ENCODE results near the gene HJURP.

The HJURP gene

DNA sequence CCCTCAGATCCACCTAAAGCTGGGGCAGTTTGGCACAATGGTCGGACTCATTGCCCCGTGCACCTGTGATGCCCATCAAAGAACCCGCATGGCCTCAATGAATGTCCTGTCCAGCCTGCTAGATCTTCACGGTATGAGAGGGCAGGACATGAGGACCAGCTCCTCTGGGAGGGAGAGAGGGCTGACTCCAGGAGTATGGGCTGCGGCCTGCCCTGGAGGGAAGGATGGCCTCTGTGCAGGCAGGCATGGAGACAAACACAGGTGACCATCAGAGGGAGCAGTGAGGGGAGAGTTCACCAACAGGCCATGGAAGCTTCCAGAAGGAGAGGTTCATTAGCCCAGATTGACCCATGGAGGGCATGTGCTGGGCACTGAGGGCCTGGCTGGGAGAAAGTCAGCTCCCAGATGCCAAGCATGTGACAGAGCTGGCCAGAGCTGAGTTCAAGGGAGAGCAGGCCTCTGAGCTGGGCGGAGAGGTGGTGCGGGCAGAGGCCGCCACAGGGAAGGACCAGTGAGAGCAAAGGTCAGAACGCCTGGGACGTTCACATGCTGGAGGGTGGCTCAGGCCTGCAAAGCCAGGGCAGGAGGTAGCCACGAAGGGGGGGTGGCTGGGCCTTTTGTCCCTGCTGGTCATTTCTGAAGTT is 36.2 kb downstream of the HJURP start:
- Histone ChIP-seq H3K9me3 (replicated peaks in 1 of 2; ENCODE audit: control insufficient read depth in 2 of 2, insufficient read depth in 1 of 2, low read depth in 1 of 2, low read length in 2 of 2) (no peaks in the 10 kb centered on the region), H3K79me1 (ENCODE audit: low read depth, low read length) (no peaks in the 10 kb centered on the region), H2AK5ac (ENCODE audit: low read depth, low read length) (peak overlapping the region; percentile 76), H2BK15ac (ENCODE audit: low read length) (no peak overlapping the region), H3K27ac (replicated peaks; ENCODE audit: low read length) (no peak overlapping the region), H3K23ac (ENCODE audit: low read depth, low read length, poor library complexity) (peak overlapping the region; percentile 62), H2BK12ac (ENCODE audit: low read length) (no peak overlapping the region), H2BK120ac (ENCODE audit: low read depth, low read length) (no peak overlapping the region), H3K18ac (ENCODE audit: low read length) (peak overlapping the region; percentile 61), H3K9ac (ENCODE audit: low read depth, low read length, poor library complexity) (peak overlapping the region; percentile 10), H3K4ac (ENCODE audit: low read length) (no peak overlapping the region), H4K91ac (ENCODE audit: low read depth, low read length, poor library complexity) (no peak overlapping the region), H2AFZ (ENCODE audit: low read length) (no peak overlapping the region), H2BK5ac (ENCODE audit: low read length) (no peak overlapping the region), H3K27me3 (ENCODE audit: control insufficient read depth in 3 of 3, insufficient read depth in 3 of 3, low read depth in 1 of 3, low read length in 3 of 3) (peaks cover 0 to 3% (median 0%) of the 10 kb centered on the region in 3 experiments), H3K4me2 (ENCODE audit: insufficient read depth, low read length, poor library complexity, severe bottlenecking) (no peak overlapping the region), H3K4me3 (ENCODE audit: low read length in 2 of 2) (no peak overlapping the region), H3K14ac (ENCODE audit: low read length) (no peak overlapping the region), H4K8ac (ENCODE audit: low read depth, low read length) (no peak overlapping the region), H3K36me3 (replicated peaks in 1 of 2; ENCODE audit: control insufficient read depth in 2 of 2, insufficient read depth in 2 of 2, low read length in 2 of 2) (no peaks in the 10 kb centered on the region), H3K4me1 (ENCODE audit: control insufficient read depth in 2 of 2, insufficient read depth in 1 of 2, low read depth in 1 of 2, low read length in 2 of 2) (peaks cover 0 to 2% of the 10 kb centered on the region in 2 donors)
- no peak for DNase-seq (ENCODE audit: low spot score)
- WGBS, 2 donors (ENCODE audit: extremely low coverage in 2 of 2, insufficient read length in 2 of 2, insufficient replicate concordance in 1 of 2): no CpG with 5 or more reads among the region's 11 CpGs

DNA sequence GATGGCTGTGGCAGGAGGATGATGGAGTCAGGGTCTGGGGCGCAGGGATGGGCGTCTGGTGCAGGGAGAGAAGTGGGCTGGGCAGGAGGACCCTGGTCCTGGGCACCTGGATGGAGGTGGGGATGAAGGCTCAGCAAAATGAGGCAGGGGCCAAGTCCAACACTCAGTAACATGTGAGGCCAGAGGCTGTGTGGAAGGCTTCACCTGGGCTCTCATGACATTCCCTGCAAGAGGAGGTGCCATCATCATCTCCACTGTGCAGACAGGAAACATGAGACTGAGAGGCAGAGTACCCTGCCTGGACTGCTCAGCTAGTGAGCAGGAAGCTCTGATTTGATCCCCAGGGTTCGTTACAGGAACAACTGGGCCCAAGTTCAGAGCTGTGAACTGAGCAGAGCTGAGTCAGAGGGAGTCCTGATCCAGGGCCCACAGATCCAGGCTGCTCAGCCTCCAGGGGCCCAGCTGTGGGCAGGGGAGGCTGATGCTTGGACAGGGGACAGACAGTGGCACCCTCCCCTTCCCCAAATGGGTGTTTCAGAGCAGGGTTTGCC is 36.9 kb downstream of the HJURP start:
- H2BK5ac ChIP-seq (ENCODE audit: low read length): no peak overlapping the region
- peak overlapping the region; percentile 31 for H3K9ac ChIP-seq (ENCODE audit: low read depth, low read length, poor library complexity)
- no peak overlapping the region for H4K8ac ChIP-seq (ENCODE audit: low read depth, low read length)
- WGBS, 2 donors (ENCODE audit: extremely low coverage in 2 of 2, insufficient read length in 2 of 2, insufficient replicate concordance in 1 of 2): no CpG with 5 or more reads among the region's 3 CpGs
- H2AK5ac ChIP-seq (ENCODE audit: low read depth, low read length): peak overlapping the region; percentile 76
- H3K14ac ChIP-seq (ENCODE audit: low read length): peak overlapping the region; percentile 3
- no peak overlapping the region for H3K4me2 ChIP-seq (ENCODE audit: insufficient read depth, low read length, poor library complexity, severe bottlenecking)
- H3K27ac ChIP-seq (replicated peaks; ENCODE audit: low read length): no peak overlapping the region
- H3K4me3 ChIP-seq (ENCODE audit: low read length in 2 of 2): no peak overlapping the region
- H2BK12ac ChIP-seq (ENCODE audit: low read length): no peak overlapping the region
- no peak overlapping the region for H4K91ac ChIP-seq (ENCODE audit: low read depth, low read length, poor library complexity)
- H3K9me3 ChIP-seq (replicated peaks in 1 of 2; ENCODE audit: control insufficient read depth in 2 of 2, insufficient read depth in 1 of 2, low read depth in 1 of 2, low read length in 2 of 2): no peaks in the 10 kb centered on the region
- H3K4me1 ChIP-seq (ENCODE audit: control insufficient read depth in 2 of 2, insufficient read depth in 1 of 2, low read depth in 1 of 2, low read length in 2 of 2): peaks cover 0 to 2% of the 10 kb centered on the region in 2 donors
- no peak overlapping the region for H2BK15ac ChIP-seq (ENCODE audit: low read length)
- no peaks in the 10 kb centered on the region for H3K79me1 ChIP-seq (ENCODE audit: low read depth, low read length)
- no peak overlapping the region for H3K4ac ChIP-seq (ENCODE audit: low read length)
- peaks cover 0 to 3% (median 0%) of the 10 kb centered on the region in 3 experiments for H3K27me3 ChIP-seq (ENCODE audit: control insufficient read depth in 3 of 3, insufficient read depth in 3 of 3, low read depth in 1 of 3, low read length in 3 of 3)
- DNase-seq (ENCODE audit: low spot score): no peak
- peak overlapping the region; percentile 50 for H3K18ac ChIP-seq (ENCODE audit: low read length)
- H2AFZ ChIP-seq (ENCODE audit: low read length): no peak overlapping the region
- no peaks in the 10 kb centered on the region for H3K36me3 ChIP-seq (replicated peaks in 1 of 2; ENCODE audit: control insufficient read depth in 2 of 2, insufficient read depth in 2 of 2, low read length in 2 of 2)
- no peak overlapping the region for H3K23ac ChIP-seq (ENCODE audit: low read depth, low read length, poor library complexity)
- H2BK120ac ChIP-seq (ENCODE audit: low read depth, low read length): no peak overlapping the region

DNA sequence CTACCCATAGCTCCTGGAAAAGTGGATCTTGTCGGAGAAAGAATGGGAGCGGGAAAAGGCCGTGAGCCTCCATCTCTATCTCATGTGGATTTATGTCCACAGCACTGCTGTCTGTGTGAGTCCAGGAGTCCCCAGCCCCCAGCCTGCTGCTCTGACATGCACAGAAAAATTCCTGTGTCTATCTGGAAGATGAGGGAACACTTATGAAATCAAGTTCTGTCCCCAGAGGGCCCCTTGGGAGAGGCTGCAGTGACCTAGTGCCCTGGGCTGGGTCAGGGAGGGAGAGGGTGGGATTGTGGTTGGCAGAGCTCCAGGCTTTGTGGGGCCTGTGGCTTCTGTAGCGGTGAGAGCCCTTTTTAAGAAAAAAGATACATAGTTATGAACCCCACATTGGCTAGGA is 37.6 kb downstream of the HJURP start:
- Histone ChIP-seq H4K8ac (ENCODE audit: low read depth, low read length) (no peak overlapping the region), H4K91ac (ENCODE audit: low read depth, low read length, poor library complexity) (no peak overlapping the region), H2AK5ac (ENCODE audit: low read depth, low read length) (no peak overlapping the region), H3K27ac (replicated peaks; ENCODE audit: low read length) (no peak overlapping the region), H3K4me3 (ENCODE audit: low read length in 2 of 2) (no peak overlapping the region), H3K18ac (ENCODE audit: low read length) (no peak overlapping the region), H3K4me1 (ENCODE audit: control insufficient read depth in 2 of 2, insufficient read depth in 1 of 2, low read depth in 1 of 2, low read length in 2 of 2) (peaks cover 0 to 2% of the 10 kb centered on the region in 2 donors), H2BK5ac (ENCODE audit: low read length) (no peak overlapping the region), H3K9ac (ENCODE audit: low read depth, low read length, poor library complexity) (no peak overlapping the region), H2BK15ac (ENCODE audit: low read length) (no peak overlapping the region), H3K36me3 (replicated peaks in 1 of 2; ENCODE audit: control insufficient read depth in 2 of 2, insufficient read depth in 2 of 2, low read length in 2 of 2) (no peaks in the 10 kb centered on the region), H2AFZ (ENCODE audit: low read length) (no peak overlapping the region), H3K79me1 (ENCODE audit: low read depth, low read length) (no peaks in the 10 kb centered on the region), H3K23ac (ENCODE audit: low read depth, low read length, poor library complexity) (no peak overlapping the region), H3K4me2 (ENCODE audit: insufficient read depth, low read length, poor library complexity, severe bottlenecking) (no peak overlapping the region), H3K27me3 (ENCODE audit: control insufficient read depth in 3 of 3, insufficient read depth in 3 of 3, low read depth in 1 of 3, low read length in 3 of 3) (peaks cover 0 to 3% (median 0%) of the 10 kb centered on the region in 3 experiments), H3K4ac (ENCODE audit: low read length) (no peak overlapping the region), H3K9me3 (replicated peaks in 1 of 2; ENCODE audit: control insufficient read depth in 2 of 2, insufficient read depth in 1 of 2, low read depth in 1 of 2, low read length in 2 of 2) (no peaks in the 10 kb centered on the region), H2BK12ac (ENCODE audit: low read length) (no peak overlapping the region), H3K14ac (ENCODE audit: low read length) (no peak overlapping the region), H2BK120ac (ENCODE audit: low read depth, low read length) (no peak overlapping the region)
- WGBS, 2 donors (ENCODE audit: extremely low coverage in 2 of 2, insufficient read length in 2 of 2, insufficient replicate concordance in 1 of 2): no CpG with 5 or more reads among the region's 4 CpGs
- DNase-seq (ENCODE audit: low spot score): no peak

DNA sequence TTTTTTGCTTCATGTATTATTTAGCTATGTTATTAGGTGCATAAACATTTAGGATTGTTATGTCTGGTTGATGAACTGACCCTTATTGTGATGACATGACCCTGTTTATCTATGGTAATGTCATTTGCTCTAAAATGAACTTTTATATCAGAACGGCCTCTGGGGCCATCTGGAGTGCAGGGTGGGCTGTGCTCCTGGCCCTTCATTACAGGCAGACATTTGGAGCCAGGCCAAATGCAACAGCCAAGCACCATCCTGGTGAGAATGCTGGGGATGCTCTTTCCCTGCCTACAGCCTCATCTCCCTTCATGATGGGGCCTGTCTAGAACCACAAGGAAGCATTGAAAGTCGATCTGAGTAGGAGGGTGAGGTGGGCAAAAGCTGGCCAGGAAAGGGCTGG is 38.0 kb downstream of the HJURP start:
- no peak for DNase-seq (ENCODE audit: low spot score)
- no CpG with 5 or more reads among the region's 2 CpGs for WGBS, 2 donors (ENCODE audit: extremely low coverage in 2 of 2, insufficient read length in 2 of 2, insufficient replicate concordance in 1 of 2)
- H3K27ac ChIP-seq (replicated peaks; ENCODE audit: low read length): no peak overlapping the region

More for the DNA sequence above, 38.0 kb downstream of the HJURP start:
- H3K27me3 ChIP-seq (ENCODE audit: control insufficient read depth in 3 of 3, insufficient read depth in 3 of 3, low read depth in 1 of 3, low read length in 3 of 3): peaks cover 0 to 3% (median 0%) of the 10 kb centered on the region in 3 experiments
- no peaks in the 10 kb centered on the region for H3K9me3 ChIP-seq (replicated peaks in 1 of 2; ENCODE audit: control insufficient read depth in 2 of 2, insufficient read depth in 1 of 2, low read depth in 1 of 2, low read length in 2 of 2)
- no peak overlapping the region for H3K4me3 ChIP-seq (ENCODE audit: low read length in 2 of 2)
- H3K36me3 ChIP-seq (replicated peaks in 1 of 2; ENCODE audit: control insufficient read depth in 2 of 2, insufficient read depth in 2 of 2, low read length in 2 of 2): no peaks in the 10 kb centered on the region
- no peak overlapping the region for H3K4ac ChIP-seq (ENCODE audit: low read length)
- no peak overlapping the region for H3K4me2 ChIP-seq (ENCODE audit: insufficient read depth, low read length, poor library complexity, severe bottlenecking)
- H2BK12ac ChIP-seq (ENCODE audit: low read length): no peak overlapping the region
- no peak overlapping the region for H2BK120ac ChIP-seq (ENCODE audit: low read depth, low read length)
- no peak overlapping the region for H3K9ac ChIP-seq (ENCODE audit: low read depth, low read length, poor library complexity)
- H4K8ac ChIP-seq (ENCODE audit: low read depth, low read length): no peak overlapping the region
- H2AK5ac ChIP-seq (ENCODE audit: low read depth, low read length): no peak overlapping the region
- no peak overlapping the region for H2BK15ac ChIP-seq (ENCODE audit: low read length)
- H4K91ac ChIP-seq (ENCODE audit: low read depth, low read length, poor library complexity): no peak overlapping the region
- H3K18ac ChIP-seq (ENCODE audit: low read length): no peak overlapping the region
- no peak overlapping the region for H2BK5ac ChIP-seq (ENCODE audit: low read length)
- no peaks in the 10 kb centered on the region for H3K79me1 ChIP-seq (ENCODE audit: low read depth, low read length)
- H3K14ac ChIP-seq (ENCODE audit: low read length): no peak overlapping the region
- H3K4me1 ChIP-seq (ENCODE audit: control insufficient read depth in 2 of 2, insufficient read depth in 1 of 2, low read depth in 1 of 2, low read length in 2 of 2): peaks cover 0 to 2% of the 10 kb centered on the region in 2 donors
- peak overlapping the region; percentile 28 for H3K23ac ChIP-seq (ENCODE audit: low read depth, low read length, poor library complexity)
- no peak overlapping the region for H2AFZ ChIP-seq (ENCODE audit: low read length)
